IPS-18c (cell line): Measurements from ENCODE around the gene PREX1.
"Not testable (repeated sequence)": the region's sequence is repeated elsewhere in the genome, so short reads cannot be mapped to it uniquely, and the experiment has no call there.

Experiments used
- H3K4me3 ChIP-seq: 2 replicates; pipeline ENCODE4 v1.7.0; 2013; ENCODE audit warnings: low read depth, mild to moderate bottlenecking, low read length, moderate library complexity; ENCODE audit not compliant: insufficient read depth
- H3K9me3 ChIP-seq: one replicate; pipeline ENCODE4 v1.6.1; 2013; ENCODE audit warnings: mild to moderate bottlenecking, low read length, moderate library complexity; ENCODE audit not compliant: control insufficient read depth, insufficient read depth

The PREX1 gene

DNA sequence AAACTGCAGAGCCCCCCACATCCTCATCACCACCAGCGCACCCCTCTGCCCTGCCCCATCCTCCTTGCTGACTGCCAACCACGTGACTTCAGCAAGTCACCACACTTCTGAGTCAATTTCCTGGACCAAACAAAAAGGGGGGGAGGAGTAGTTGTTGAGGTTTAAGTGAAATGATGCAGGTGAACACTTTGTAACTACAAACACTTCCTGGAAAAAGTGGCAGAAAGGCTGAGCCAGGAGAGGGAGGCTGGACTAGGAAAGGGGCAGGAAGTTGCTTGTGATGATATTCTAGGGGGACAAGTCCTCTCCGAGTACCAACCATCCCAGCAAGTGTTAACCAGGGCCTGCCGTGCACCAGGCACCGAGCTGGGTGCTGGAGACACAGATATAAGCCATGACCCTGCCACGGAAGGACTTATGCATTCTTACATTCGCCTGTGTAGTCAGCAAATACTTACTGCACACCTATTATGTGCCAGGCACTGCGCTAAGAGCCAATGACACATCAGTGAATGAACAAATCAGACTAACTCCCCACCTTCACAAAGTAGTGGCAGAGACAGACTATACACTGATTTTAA lies 67.3 kb downstream of the PREX1 start:
- H3K9me3 ChIP-seq: peaks cover 6% of the 10 kb centered on the region
- H3K4me3 ChIP-seq: no peak overlapping the region

DNA sequence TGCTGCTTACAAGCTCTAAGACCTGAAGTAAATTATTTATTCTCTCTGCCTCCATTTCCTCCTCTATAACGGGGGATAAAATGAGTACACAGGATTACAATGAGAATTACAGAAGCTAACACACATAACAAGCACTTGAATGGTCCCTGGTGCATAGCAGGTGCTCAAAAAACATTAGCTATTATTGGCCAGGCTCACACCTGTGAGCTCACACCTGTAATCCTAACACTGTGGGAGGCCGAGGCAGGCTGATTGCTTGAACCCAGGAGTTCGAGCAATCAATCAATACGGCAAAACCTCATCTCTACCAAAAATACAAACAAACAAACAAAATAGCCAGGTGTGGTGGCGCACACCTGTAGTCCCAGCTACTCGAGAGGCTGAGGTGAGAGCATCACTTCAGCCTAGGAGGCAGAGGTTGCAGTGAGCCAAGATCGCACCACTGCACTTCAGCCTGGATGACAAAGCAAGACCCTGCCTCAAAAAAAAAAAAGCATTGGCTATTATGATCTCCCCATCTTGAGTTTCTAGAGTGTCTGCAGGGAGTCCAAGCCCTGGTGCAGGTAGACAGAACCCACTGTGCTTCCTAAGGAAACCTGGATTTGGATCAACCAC lies 68.1 kb downstream of the PREX1 start:
- H3K4me3 ChIP-seq: no peak overlapping the region

DNA sequence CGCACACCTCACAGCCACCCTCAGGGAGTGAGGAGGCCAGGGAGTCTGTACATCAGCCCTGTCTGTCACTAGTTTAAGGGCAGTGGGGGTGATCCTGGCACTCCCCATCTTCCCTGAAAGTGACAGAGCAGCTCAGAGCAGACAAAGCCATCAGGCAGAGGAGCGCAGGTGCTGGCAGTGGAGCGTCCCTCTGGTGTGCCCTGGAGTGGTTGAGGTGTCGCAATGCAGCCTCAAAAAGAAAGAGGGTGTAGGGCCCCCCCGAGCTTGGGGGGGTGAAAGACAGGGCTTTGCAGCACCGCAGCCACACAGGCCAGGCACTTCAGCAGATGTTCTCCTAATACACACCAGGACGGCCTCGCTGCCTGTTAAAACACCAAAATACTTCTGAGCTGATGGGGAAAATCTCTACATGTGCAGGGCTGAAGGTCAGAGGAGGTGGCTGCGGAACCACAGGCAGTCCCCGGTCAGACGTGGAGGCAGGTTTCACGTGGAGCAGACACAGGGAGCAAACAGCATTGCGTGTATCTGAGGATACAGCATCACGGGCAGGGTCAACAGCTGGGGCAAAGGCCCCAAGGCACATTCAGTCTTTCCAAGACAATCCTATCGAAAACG lies 69.5 kb downstream of the PREX1 start:
- no peak overlapping the region for H3K4me3 ChIP-seq

More for the DNA sequence above, 68.1 kb downstream of the PREX1 start:
- peaks cover 6% of the 10 kb centered on the region for H3K9me3 ChIP-seq

DNA sequence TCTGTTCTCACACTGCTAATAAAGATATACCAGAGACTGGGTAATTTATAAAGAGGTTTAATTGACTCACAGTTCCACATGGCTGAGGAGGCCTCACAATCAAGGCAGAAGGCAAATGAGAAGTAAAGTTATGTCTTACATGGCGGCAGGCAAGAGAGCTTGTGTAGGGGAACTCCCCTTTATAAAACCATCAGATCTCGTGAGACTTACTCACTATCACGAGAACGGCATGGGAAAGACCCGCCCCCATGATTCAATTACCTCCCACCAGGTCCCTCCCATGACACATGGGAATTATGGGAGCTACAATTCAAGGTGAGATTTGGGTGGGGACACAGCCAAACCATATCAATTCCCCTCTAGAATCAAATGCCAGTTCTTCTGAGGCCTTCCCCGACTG lies 71.0 kb downstream of the PREX1 start:
- H3K4me3 ChIP-seq, H3K9me3 ChIP-seq: not testable (repeated sequence)

More for the DNA sequence above, 69.5 kb downstream of the PREX1 start:
- H3K9me3 ChIP-seq: peaks cover 4% of the 10 kb centered on the region

DNA sequence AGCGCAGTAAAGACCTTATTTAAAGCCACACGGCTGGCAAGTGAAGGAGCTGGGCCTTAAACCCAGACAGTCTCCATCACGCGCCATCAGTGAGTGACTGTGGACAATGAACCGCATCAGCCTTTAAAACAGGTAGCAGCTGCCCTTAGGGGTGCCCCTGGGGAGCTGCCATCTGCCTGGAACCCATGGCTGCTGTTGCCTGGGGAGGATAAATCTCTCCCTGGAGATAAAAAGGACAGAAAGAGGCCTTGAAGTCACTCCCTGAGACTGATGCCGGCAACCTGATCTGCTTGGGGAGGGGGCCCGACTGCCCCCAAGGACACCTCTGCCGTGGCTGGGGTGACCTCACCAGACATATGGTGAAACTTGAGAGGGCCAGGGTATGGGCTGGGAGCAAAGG lies 73.5 kb downstream of the PREX1 start:
- H3K9me3 ChIP-seq: peaks cover 4% of the 10 kb centered on the region

DNA sequence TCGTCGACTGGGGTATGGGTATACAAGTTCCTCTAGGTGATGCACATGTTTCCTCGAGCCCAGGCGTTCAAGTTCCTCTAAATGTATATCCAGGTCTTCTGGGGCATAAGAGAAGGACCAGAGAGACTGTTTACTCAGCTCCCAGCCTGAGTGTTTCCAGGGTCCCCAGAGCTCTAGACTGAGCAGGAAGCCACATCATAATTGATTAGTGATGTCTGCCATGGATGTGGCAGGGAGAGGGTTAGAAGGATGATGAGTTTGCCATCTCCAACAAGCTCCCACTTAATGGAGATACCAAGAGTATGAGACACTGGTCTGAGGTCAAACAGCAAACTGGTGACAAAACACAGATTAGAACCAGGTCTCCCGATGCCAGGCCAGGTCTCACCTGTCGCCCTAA lies 74.8 kb downstream of the PREX1 start:
- Histone ChIP-seq H3K9me3 (peaks cover 4% of the 10 kb centered on the region), H3K4me3 (no peak overlapping the region)

More for the DNA sequence above, 73.5 kb downstream of the PREX1 start:
- no peak overlapping the region for H3K4me3 ChIP-seq

DNA sequence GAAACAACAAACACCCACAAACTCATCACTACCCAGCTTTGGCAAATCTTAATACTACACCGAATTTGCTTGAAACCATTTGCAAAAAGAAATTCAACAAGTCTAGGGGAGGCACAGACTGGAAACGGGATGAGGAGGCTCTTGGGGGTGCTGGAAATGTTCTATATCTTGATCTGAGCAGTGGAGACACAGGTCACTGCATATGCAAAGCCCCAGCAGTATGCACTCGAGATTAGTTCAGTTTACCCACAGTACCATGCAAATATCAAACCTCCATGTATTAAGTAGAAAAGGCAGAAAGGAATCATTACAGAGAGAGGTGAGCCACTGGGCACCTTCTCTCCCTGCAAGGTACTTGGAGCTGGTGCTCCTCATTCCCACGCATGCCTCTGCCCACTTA lies 75.9 kb downstream of the PREX1 start:
- Histone ChIP-seq H3K9me3 (peaks cover 4% of the 10 kb centered on the region), H3K4me3 (no peak overlapping the region)

DNA sequence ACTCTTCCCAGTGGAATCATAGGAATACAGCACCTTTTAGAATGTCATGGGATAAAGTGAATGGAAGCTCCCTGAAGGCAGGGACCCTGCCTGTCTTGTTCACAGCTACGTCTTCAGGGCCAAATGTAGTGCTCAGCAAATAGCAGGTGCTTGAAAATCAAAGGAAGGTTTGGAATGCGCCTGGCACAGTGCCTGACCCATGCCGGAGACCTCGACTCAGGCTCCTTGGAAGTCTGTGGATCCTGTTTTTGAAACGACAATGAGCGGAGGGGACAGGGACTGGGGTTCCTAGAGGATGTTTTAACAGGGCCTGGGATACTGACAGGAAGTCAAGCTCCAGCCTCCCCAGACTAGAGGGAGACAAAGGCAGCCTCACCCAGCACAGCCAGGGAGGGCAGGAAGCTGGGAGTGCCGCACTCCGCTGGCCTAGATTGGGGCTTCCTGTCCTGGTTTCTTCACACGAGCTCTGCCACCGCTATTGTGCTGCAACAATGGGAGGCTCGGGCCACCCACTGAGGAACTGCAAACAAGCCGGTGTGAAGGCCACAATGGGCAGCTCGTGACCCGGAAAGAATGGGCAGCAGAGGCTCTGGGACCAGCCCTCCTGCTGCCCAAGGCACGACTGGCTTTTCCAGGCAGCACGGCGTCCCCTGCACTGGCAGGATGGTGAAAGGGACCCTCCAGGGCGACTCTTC lies 76.7 kb downstream of the PREX1 start:
- Histone ChIP-seq H3K4me3 (0 out of 2 replicates have a peak overlapping the region, but pooled peaks have one; percentile 5), H3K9me3 (peaks cover 4% of the 10 kb centered on the region)

DNA sequence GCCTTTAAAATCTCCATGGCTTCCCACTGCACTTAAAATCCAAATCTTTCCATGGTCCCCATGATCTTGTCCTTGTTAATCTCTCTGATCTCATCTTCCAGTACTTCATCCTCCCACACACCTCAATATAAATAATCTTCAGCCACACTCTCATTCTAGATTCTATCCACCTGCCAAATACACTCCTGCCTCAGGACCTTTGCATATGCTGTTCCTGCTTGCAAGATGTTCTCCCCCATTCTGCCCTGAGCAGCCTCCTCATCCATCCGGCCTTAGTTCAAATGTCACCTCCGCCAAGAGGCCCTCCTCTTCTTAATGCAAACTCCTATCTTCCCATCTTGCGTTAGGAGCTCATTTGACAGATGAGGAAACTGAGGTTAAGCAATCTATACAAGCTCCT lies 77.4 kb downstream of the PREX1 start:
- Histone ChIP-seq H3K9me3 (peaks cover 2% of the 10 kb centered on the region), H3K4me3 (no peak overlapping the region)

DNA sequence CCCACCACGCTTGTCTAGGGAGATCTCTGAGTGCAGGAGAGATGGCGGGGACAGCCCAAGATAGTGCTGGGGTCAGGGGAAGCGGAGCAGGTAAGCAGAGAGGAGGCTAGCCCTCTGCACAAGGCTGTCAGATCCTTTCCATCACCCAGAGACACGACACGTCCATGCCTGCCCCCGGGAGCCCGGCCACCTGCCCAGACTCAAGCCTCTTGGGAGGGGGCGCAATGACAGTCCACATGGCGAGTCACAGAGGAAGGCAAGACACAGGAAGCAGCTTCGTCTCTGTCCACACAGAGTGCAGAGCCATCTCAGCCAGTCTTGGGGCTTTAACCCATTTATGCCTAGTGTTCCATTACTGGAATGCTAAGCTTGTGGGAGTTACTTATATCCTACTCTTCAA lies 78.4 kb downstream of the PREX1 start:
- no peak overlapping the region for H3K4me3 ChIP-seq
- H3K9me3 ChIP-seq: peaks cover under 1% of the 10 kb centered on the region

DNA sequence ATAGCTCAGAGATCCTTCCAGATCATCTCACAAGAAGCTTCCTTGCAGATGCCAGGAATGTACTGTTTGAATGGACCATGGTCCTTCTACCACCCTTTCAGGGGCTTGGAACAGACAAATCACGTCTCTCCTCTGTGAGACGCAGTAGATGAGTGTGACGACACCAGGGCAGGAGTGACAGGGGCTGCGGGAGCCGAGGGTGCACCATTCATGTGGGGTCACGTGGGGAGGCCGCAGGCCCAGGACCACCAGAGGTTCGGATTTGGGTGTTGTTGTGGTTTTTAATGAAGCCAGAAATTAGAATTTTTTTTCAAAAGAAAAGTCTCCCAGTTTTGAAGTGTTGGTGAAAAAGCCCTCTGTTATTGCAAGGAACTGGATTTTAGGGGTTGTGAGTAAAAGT lies 79.2 kb downstream of the PREX1 start:
- H3K9me3 ChIP-seq: no peaks in the 10 kb centered on the region
- no peak overlapping the region for H3K4me3 ChIP-seq

DNA sequence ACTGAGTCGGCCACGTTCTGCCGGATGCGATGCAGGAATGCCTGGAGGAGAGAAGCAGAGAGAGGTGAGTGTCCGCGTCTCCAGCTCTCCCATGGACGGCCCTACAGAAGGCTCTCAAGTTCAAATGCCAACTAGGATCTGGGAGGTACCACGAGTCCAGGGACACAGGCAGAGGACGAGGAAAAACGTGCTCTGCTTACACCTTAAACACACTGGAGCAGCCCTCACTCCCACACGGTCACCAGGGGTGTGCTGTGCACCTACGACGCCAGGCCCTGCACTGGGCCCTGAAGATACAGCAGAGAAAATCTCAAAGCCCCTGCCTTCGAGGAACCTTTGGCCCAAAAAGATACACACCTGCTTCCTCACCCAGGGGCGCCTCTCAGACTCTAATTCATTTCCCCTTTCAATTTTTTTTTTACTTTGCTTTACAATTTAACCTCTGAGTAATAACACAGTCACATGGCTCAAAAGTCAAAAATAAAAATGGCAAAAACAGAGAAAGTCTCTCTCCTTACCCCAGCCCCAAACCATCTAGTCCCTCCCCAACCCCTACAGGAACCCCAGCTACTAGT lies 79.9 kb downstream of the PREX1 start:
- Histone ChIP-seq H3K9me3 (no peaks in the 10 kb centered on the region), H3K4me3 (no peak overlapping the region)

DNA sequence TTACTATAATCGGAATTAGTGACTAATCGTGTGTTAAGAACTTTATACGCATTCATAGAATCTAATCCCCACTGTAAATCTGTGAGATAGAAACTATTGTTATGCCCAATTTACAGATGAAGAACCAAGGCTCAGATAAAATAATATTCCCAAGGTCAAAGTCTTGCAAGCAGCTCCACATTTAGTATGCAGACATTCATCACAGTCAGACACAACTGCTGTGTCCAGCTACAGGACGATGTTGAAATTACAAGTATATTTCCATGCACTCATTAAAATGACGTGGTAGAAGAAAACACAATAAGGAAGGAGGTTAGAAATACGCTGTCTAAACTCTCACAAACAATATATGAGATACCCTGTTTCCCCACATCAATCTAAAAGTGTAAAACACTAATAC lies 82.5 kb downstream of the PREX1 start:
- H3K4me3 ChIP-seq: no peak overlapping the region

DNA sequence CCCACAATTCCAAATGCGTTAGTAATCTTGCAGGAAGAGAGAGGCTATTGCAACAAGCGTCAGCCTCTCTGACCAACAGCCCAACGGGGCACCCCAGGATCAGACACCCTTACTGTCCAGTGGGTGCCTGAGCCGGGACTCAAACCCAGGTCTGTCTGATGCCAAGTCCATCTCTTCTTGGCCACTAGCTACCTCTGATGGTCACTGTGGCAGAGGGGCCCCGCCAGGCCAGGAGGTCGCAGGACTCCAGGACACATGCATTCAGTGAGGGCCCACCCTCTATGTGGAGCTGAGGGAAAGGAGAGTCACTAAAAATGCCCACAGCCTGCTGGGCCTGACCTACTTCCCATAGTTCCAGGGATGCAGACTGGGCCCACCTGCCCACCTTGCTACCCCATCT lies 83.3 kb downstream of the PREX1 start:
- Histone ChIP-seq H3K4me3 (no peak overlapping the region), H3K9me3 (no peaks in the 10 kb centered on the region)

More for the DNA sequence above, 82.5 kb downstream of the PREX1 start:
- H3K9me3 ChIP-seq: no peaks in the 10 kb centered on the region

DNA sequence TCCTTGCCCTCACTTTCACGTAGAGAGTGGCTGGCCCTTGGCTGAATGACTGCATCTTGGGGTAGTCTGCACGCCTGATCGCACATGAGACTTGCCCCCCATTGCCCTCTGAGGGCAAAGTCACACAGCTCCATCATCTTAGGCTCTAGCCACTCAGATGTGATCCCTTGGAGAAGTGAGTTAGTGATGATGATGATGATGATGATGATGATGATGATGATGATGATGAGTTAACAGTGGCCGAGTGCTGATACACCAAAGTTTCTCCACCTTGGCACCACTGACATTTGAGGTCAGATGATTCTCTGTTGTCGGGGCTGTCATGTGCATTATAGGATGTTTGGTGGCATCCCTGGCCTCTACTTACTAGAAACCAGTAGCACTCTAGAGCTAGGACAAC lies 84.0 kb downstream of the PREX1 start:
- no peak overlapping the region for H3K4me3 ChIP-seq

DNA sequence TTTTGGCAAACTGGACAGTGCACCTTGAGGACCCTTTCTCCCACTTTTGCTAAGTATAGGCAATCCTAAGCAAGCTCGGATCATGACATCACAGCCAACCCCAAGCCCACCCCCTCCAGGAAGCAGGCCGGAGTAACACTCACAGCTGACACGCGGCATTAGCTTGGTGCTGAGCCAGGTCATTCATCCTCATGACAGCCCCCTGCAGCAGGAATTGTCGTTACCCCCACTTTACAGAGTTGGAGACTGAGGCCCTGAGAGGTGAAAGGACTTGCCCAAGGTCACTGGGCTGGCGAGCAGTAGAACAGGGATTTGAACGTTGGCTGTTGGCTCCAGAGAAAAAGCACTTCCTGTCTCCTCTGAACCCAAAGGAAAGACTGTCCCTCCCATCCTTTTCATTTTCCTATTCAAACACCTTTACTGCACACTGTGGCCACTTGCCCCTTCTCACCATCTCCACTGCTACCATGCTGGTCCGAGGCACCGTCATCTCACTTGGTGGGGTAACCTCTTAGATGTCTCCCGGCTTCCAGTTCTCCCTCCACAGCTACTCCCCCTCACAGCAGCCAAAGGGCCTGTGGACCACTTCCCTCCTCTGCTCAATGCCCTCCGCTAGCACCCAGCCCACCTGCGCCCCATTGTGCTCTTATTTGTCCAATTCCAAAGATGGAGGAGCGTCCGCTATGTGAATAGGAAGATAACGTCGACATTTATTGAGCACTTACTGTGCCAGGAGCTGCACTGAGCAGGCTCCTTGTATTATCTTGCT lies 84.7 kb downstream of the PREX1 start:
- Histone ChIP-seq H3K4me3 (no peak overlapping the region), H3K9me3 (no peaks in the 10 kb centered on the region)

More for the DNA sequence above, 84.0 kb downstream of the PREX1 start:
- H3K9me3 ChIP-seq: no peaks in the 10 kb centered on the region

DNA sequence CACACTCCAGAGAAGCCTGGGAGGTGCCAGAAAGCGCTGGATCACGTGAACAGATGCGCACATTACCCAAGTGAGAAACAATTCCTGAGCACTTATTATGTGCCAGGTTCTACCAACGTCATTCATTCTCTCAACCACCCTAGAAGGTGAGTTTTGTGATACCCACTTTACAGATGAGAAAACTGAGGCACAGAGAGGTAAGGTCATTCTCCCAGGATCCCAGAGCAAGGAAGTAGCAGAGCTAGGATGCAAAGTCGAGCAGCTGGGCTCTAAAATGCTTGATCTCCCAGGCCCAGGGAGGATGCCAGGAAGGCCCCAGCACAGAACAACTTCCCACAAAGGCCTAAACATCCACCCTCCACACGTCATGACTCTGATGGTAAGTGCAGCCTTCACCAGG lies 85.6 kb downstream of the PREX1 start:
- no peak overlapping the region for H3K4me3 ChIP-seq
- peaks cover 2% of the 10 kb centered on the region for H3K9me3 ChIP-seq
